ENCODE data around the gene GJB5. TPM values are rescaled to one million over a fixed set of nuclear protein-coding genes. Genes with fewer than 3 reads are reported as not detected.

GJB5 gene
- total RNA-seq, 1 experiment from 2014 or later: not detected

- Mint-ChIP-seq H3K4me1 (ENCODE audit: low read depth, unreplicated experiment) (peaks cover 10% of the 10 kb centered on the region), H3K27ac (ENCODE audit: unreplicated experiment) (peak overlapping the region; percentile 59), H3K4me3 (ENCODE audit: unreplicated experiment) (no peak overlapping the region), H3K9me3 (ENCODE audit: unreplicated experiment) (no peaks in the 10 kb centered on the region), H3K36me3 (ENCODE audit: insufficient read depth, unreplicated experiment) (no peaks in the 10 kb centered on the region), H3K27me3 (ENCODE audit: insufficient read depth, unreplicated experiment) (no peaks in the 10 kb centered on the region)
- ChIA-PET CTCF (no interaction called here), POLR2A (no interaction called here)
- DNase-seq: no peak
- Histone ChIP-seq H3K4me1 (peaks cover 3% of the 10 kb centered on the region; the same call in 1 of the 2 replicates), H3K4me3 (ENCODE audit: low read depth, low read length) (no peak overlapping the region), H3K27me3 (replicated peaks; ENCODE audit: control insufficient read depth, insufficient read depth, low read length) (no peaks in the 10 kb centered on the region), H3K36me3 (ENCODE audit: control insufficient read depth, insufficient read depth, low read length) (no peaks in the 10 kb centered on the region), H3K9me3 (no peaks in the 10 kb centered on the region)
- no peak for TF ChIP-seq CTCF (IDR thresholded peaks at IDR 0.05; ENCODE audit: insufficient read depth in 1 of 2, low read depth in 1 of 2, low read length in 1 of 2, severe bottlenecking in 1 of 2, unreplicated experiment in 1 of 2)
- no TSS peak for BruUV-seq (replicated peaks)
- intact Hi-C loops (cut with micrococcal nuclease; ENCODE audit: unreplicated experiment): no loop called here
Observed at GRCh38 chr1:34762474-34763141, 7.8 kb downstream of the GJB5 start.

- intact Hi-C loops (cut with micrococcal nuclease; ENCODE audit: unreplicated experiment): no loop called here
Observed at GRCh38 chr1:34763142-34763781, 8.4 kb downstream of the GJB5 start.

GRCh38 chr1:34768856-34769255 is 14.0 kb downstream of the GJB5 start:
- H3K4me3 Mint-ChIP-seq (ENCODE audit: unreplicated experiment): no peak overlapping the region
- H3K36me3 Mint-ChIP-seq (ENCODE audit: insufficient read depth, unreplicated experiment): no peaks in the 10 kb centered on the region
- BruUV-seq (replicated peaks): no TSS peak
- ChIA-PET CTCF (no interaction called here), POLR2A (no interaction called here)
- H3K4me1 Mint-ChIP-seq (ENCODE audit: low read depth, unreplicated experiment): no peaks in the 10 kb centered on the region
- TF ChIP-seq CTCF (IDR thresholded peaks at IDR 0.05; ENCODE audit: insufficient read depth in 1 of 2, low read depth in 1 of 2, low read length in 1 of 2, severe bottlenecking in 1 of 2, unreplicated experiment in 1 of 2): no peak
- no peak overlapping the region for H3K27ac Mint-ChIP-seq (ENCODE audit: unreplicated experiment)
- no peak for DNase-seq
- H3K27me3 ChIP-seq (replicated peaks; ENCODE audit: control insufficient read depth, insufficient read depth, low read length): no peaks in the 10 kb centered on the region
- no peak overlapping the region for H3K4me3 ChIP-seq (ENCODE audit: low read depth, low read length)
- no peaks in the 10 kb centered on the region for H3K36me3 ChIP-seq (ENCODE audit: control insufficient read depth, insufficient read depth, low read length)
- H3K4me1 ChIP-seq: no peaks in the 10 kb centered on the region; the same call in 1 of the 2 replicates
- H3K9me3 ChIP-seq: no peaks in the 10 kb centered on the region
- H3K27me3 Mint-ChIP-seq (ENCODE audit: insufficient read depth, unreplicated experiment): no peaks in the 10 kb centered on the region
- intact Hi-C loops (cut with micrococcal nuclease; ENCODE audit: unreplicated experiment): no loop called here
- no peaks in the 10 kb centered on the region for H3K9me3 Mint-ChIP-seq (ENCODE audit: unreplicated experiment)

More at GRCh38 chr1:34763142-34763781, 8.4 kb downstream of the GJB5 start:
- Histone ChIP-seq H3K4me1 (peaks cover 3% of the 10 kb centered on the region; the same call in 1 of the 2 replicates), H3K27me3 (replicated peaks; ENCODE audit: control insufficient read depth, insufficient read depth, low read length) (no peaks in the 10 kb centered on the region), H3K36me3 (ENCODE audit: control insufficient read depth, insufficient read depth, low read length) (no peaks in the 10 kb centered on the region), H3K4me3 (ENCODE audit: low read depth, low read length) (no peak overlapping the region), H3K9me3 (no peaks in the 10 kb centered on the region)
- Mint-ChIP-seq H3K4me1 (ENCODE audit: low read depth, unreplicated experiment) (peaks cover 10% of the 10 kb centered on the region), H3K4me3 (ENCODE audit: unreplicated experiment) (peak overlapping the region; percentile 52), H3K27me3 (ENCODE audit: insufficient read depth, unreplicated experiment) (no peaks in the 10 kb centered on the region), H3K27ac (ENCODE audit: unreplicated experiment) (peak overlapping the region; percentile 59), H3K9me3 (ENCODE audit: unreplicated experiment) (no peaks in the 10 kb centered on the region), H3K36me3 (ENCODE audit: insufficient read depth, unreplicated experiment) (no peaks in the 10 kb centered on the region)
- ChIA-PET POLR2A (no interaction called here), CTCF (no interaction called here)
- BruUV-seq (replicated peaks): no TSS peak
- TF ChIP-seq CTCF (IDR thresholded peaks at IDR 0.05; ENCODE audit: insufficient read depth in 1 of 2, low read depth in 1 of 2, low read length in 1 of 2, severe bottlenecking in 1 of 2, unreplicated experiment in 1 of 2): no peak
- DNase-seq: no peak

Data from Caco-2 (cell line).